Brain microvascular endothelial cell (primary cell): Measurements from ENCODE around the gene SF1.
A peak's percentile ranks its signal among the peaks of the same experiment; 100 is the strongest.

Experiments
- DNase-seq: peaks from one replicate; pipeline ENCODE4 v3.0.0-alpha.2; 2020
- H3K27ac ChIP-seq: fragments of 250-450 bp; sonication (Bioruptor Pico); 2 replicates; pipeline ENCODE4 v1.5.1; 2020; ENCODE audit warnings: mild to moderate bottlenecking, moderate library complexity
- H3K27me3 ChIP-seq: fragments of 250-450 bp; sonication (Bioruptor Pico); replicated peaks from 2 replicates; pipeline ENCODE4 v1.5.1; 2020; ENCODE audit warnings: mild to moderate bottlenecking
- H3K36me3 ChIP-seq: fragments of 250-450 bp; sonication (Bioruptor Pico); replicated peaks from 2 replicates; pipeline ENCODE4 v1.5.1; 2020; ENCODE audit warnings: mild to moderate bottlenecking
- H3K4me3 ChIP-seq: 2 replicates; pipeline ENCODE4 v1.5.1; 2011; ENCODE audit warnings: low read depth, mild to moderate bottlenecking, control low read depth, low read length, moderate library complexity
- in situ Hi-C: cut with HindIII; loops from 2 replicates; pipeline ENCODE4 v1.10.0; 2017; ENCODE audit warnings: low sequenced_read_pairs, low pct_ligation_motif_present
- TF ChIP-seq, protein P1 (sequence below): IDR thresholded peaks from 2 replicates; pipeline ENCODE4 v1.5.1; 2011; ENCODE audit warnings: low read depth, mild to moderate bottlenecking, moderate library complexity, low read length, control low read depth, inconsistent platforms; ENCODE audit errors: missing control alignments

Gene SF1

DNA sequence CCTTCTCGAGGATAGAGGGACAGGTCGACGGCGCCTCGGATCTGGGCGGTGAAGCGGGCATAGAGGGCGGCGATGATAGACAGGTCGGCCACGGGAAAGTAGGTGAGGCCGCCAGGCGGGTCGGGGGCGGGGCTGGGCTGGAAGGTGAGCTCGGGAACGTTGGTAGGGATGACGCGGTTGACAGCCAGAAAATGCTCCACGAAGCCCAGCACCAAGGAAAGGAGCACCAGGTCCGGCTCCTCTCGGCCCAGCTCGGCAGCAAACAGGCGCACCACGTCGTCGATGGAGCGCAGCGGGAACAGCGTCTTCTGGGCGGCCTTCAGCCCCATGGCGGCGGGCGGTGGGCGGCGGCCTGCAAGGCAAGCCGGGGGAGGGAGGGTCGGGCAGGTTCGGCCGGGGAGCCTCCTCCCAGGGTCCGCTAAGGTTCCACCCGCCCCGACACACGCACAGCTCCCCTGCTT, 31.5 kb upstream of the SF1 start:
- Histone ChIP-seq H3K36me3 (peaks cover 8% of the 10 kb centered on the region), H3K27me3 (no peaks in the 10 kb centered on the region), H3K27ac (no peak overlapping the region), H3K4me3 (peak overlapping the region; percentile 86)
- TF ChIP-seq, protein P1, sequence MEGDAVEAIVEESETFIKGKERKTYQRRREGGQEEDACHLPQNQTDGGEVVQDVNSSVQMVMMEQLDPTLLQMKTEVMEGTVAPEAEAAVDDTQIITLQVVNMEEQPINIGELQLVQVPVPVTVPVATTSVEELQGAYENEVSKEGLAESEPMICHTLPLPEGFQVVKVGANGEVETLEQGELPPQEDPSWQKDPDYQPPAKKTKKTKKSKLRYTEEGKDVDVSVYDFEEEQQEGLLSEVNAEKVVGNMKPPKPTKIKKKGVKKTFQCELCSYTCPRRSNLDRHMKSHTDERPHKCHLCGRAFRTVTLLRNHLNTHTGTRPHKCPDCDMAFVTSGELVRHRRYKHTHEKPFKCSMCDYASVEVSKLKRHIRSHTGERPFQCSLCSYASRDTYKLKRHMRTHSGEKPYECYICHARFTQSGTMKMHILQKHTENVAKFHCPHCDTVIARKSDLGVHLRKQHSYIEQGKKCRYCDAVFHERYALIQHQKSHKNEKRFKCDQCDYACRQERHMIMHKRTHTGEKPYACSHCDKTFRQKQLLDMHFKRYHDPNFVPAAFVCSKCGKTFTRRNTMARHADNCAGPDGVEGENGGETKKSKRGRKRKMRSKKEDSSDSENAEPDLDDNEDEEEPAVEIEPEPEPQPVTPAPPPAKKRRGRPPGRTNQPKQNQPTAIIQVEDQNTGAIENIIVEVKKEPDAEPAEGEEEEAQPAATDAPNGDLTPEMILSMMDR = no peak
- in situ Hi-C loops = no loop called here
- DNase-seq = no peak

DNA sequence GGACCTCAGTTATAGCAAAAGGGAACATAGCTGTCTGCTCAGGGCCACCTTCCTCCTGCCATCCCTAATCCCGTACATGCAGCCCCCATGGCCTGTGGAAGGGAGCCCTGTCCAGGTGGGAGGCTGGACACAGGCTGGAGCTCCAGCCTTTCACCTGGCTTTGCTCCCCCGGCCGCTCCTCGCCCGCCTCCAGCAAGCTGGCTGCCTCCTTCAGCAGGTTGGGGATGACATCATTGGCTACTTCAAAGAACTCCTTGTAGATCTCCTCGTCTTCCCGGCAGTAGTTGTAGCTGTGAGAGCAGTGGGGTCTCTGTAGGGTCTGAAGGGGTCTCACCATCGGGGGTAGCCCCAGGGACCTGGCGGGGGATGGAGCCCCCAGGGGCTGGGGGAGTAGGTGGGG, 27.1 kb upstream of the SF1 start:
- TF ChIP-seq, protein P1 = no peak
- Histone ChIP-seq H3K27me3 (no peaks in the 10 kb centered on the region), H3K36me3 (peaks cover 13% of the 10 kb centered on the region), H3K4me3 (no peak overlapping the region), H3K27ac (no peak overlapping the region)
- DNase-seq = no peak
- in situ Hi-C loops = no loop called here

DNA sequence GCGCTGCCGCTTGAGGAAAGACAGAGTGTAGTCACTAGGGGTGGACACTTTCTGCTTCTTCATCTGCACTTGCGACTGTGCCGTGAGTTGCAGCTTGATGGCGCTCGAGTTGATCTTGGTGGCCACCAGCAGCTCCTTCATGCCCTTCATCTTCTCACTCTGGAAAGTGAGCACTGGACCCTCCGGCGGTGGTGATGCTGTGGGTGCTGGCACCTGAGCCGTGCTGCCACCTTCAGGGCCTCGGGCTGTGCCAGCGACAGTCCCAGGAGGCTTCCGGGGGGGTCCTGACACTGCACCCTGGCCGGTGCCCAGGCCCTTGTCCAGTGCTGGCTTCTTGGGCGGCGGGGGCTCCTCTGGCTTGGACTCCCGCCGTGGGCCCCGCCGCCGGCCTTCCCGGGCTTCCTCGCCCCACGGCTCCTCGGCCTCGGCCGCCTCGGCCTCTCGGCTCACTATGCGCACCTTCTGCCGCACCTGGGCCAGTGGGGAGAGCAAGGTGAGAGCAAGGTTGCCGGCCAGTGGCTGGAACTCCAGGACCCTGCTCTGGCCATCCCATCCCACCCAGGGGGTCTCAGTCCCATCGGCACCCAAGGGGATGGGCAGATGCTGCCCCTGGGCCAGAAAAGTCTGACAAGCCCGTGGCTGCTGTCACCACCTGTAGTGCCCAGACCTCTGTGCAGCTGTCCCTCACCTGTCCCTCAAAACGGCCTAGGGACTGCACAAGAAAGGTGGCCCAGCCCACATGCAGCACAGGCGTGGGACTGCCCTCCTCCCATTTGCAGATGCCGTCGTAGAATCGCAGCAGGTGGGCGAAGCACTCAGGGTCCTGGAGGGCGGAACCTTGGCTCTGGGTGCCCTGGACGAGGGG, 26.2 kb upstream of the SF1 start:
- Histone ChIP-seq H3K27me3 (no peaks in the 10 kb centered on the region), H3K4me3 (no peak overlapping the region), H3K36me3 (peaks cover 13% of the 10 kb centered on the region), H3K27ac (no peak overlapping the region)
- no peak for DNase-seq
- in situ Hi-C loops = no loop called here
- TF ChIP-seq, protein P1 = no peak

DNA sequence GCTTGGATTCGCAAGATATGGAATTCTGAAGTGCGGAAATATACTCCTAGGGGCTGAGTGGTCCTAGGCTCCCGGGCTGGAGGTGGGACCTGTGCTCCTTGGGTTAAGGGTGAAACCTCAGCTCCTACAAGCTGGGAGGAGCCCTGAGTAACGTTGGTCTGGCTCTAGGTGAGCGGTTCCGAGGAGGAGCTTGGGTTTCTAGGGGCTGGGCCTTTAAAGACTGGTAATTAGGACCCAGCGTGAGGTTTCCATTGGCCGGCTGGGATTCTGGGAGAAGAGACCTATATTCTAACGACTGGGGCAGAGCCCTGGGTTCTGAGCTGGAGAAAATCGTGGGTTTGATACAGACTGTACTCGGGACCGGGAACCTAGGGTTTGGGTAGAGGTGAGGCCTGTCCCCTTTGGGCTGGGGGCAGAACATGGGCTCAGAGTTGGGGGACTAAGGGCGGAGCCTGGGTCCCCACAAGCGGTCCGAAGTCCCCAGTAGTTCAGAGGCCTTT, 25.6 kb upstream of the SF1 start:
- Histone ChIP-seq H3K36me3 (peaks cover 13% of the 10 kb centered on the region), H3K27me3 (no peaks in the 10 kb centered on the region), H3K27ac (peak overlapping the region; percentile 76), H3K4me3 (peak overlapping the region; percentile 72)
- in situ Hi-C loops = no loop called here
- TF ChIP-seq, protein P1 = no peak
- no peak for DNase-seq

DNA sequence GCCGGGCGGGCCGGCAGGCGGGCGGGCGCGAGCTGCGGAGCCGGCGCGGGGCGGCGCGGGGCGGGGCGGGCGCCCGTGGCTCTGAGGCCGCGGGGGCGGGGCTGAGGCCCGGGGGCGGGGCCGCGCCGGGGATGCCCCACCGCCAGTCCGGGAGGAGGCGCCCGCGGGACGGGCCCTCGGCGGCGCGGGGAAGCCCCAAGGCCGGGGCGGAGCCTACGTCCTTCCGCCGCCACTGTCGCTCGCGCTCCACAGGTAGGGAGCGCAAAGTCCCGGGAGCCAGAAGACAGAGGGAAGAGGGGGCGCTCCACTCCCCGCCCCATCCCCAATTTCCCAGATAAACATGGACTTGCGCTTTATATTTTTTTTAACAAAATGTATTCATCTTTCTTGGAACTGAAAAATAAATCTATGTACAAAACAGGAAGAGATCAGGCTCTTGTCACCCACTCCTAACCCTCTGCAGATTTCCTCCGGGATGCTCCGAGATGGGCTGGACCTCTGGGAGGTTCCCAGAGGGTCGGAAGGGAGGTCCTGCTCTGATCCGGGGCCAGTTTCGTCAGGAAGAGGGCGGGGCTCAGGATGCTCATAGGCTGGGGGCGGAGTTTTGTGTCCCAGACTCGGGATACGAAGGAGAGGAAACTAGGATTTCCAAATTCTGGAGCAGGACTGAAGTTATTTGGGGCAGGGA, 25.0 kb upstream of the SF1 start, which contains the start of gene MAP4K2:
Gene MAP4K2, minus strand, starts transcription at position 57 of the 688 bp plus-strand sequence. CDS start 65 bp downstream, outside the sequence.
- TF ChIP-seq, protein P1 = peak; percentile 12
- peak; percentile 80 for DNase-seq
- Histone ChIP-seq H3K27ac (peak within 1 kb of the TSS; percentile 76), H3K36me3 (peaks cover 13% of the 10 kb centered on the region), H3K27me3 (no peaks in the 10 kb centered on the region), H3K4me3 (peak within 1 kb of the TSS; percentile 72)
- in situ Hi-C loops = no loop called here
